WTC11 (cell line): Measurements from ENCODE around the gene CRYBG3.

Experiments
- CTCF ChIP-seq: fragments of 200-600 bp; IDR thresholded peaks from 2 replicates; pipeline ENCODE4 v1.8.0; 2022; ENCODE audit warnings: antibody characterized with exemption
- IRF1 ChIP-seq: sonication (generic); formaldehyde crosslinking; IDR thresholded peaks from 2 replicates; pipeline ENCODE4 v1.8.0; 2023; ENCODE audit warnings: missing genetic modification reagents
- JUN ChIP-seq: sonication (generic); formaldehyde crosslinking; IDR thresholded peaks from 2 replicates; pipeline ENCODE4 v1.8.0; 2023; ENCODE audit warnings: mild to moderate bottlenecking, missing genetic modification reagents
- SP1 ChIP-seq: sonication (generic); formaldehyde crosslinking; conservative IDR thresholded peaks from 2 replicates; pipeline ENCODE4 v1.8.1; 2022; ENCODE audit warnings: missing genetic modification reagents

- no peak for TF ChIP-seq CTCF
- TF ChIP-seq JUN, result no peak
- no peak for TF ChIP-seq SP1 (CRISPR knock-in tag)
- TF ChIP-seq IRF1 (CRISPR knock-in tag), result no peak
Observed at GRCh38 chr3:97959872-97960271, 138.1 kb downstream of the CRYBG3 start.
